Activated T-cell treated with anti-CD3 and anti-CD28 coated beads, Interleukin-2, amount 50 U/mL, for 24 hours (primary cell): ENCODE data around the gene TCF7.
A peak's percentile ranks its signal among the peaks of the same experiment; 100 is the strongest.

Source experiments
- DNase-seq: peaks from one replicate; pipeline ENCODE4 v3.0.0-alpha.2; 2020
- H3K27ac Mint-ChIP-seq: 2 replicates; pipeline ENCODE4 v1.8.0; 2020; ENCODE audit warnings: mild to moderate bottlenecking, mixed read lengths
- H3K27me3 Mint-ChIP-seq: 2 replicates; pipeline ENCODE4 v1.8.0; 2020; ENCODE audit warnings: mixed read lengths
- H3K36me3 Mint-ChIP-seq: 2 replicates; pipeline ENCODE4 v1.8.0; 2020; ENCODE audit warnings: low read depth, mixed read lengths
- H3K4me1 Mint-ChIP-seq: 2 replicates; pipeline ENCODE4 v1.8.0; 2020; ENCODE audit warnings: low read depth, mixed read lengths
- H3K4me3 Mint-ChIP-seq: 2 replicates; pipeline ENCODE4 v1.8.0; 2020; ENCODE audit warnings: mild to moderate bottlenecking, moderate library complexity, mixed read lengths
- H3K9me3 Mint-ChIP-seq: 2 replicates; pipeline ENCODE4 v1.8.0; 2020; ENCODE audit warnings: mixed read lengths

The TCF7 gene

GRCh38 chr5:134084570-134084969, 29.9 kb upstream of the TCF7 start:
- Mint-ChIP-seq H3K36me3 (no peaks in the 10 kb centered on the region), H3K4me1 (peaks cover 84% of the 10 kb centered on the region), H3K27ac (no peak overlapping the region), H3K4me3 (no peak overlapping the region), H3K27me3 (no peaks in the 10 kb centered on the region), H3K9me3 (no peaks in the 10 kb centered on the region)
- no peak for DNase-seq

- Mint-ChIP-seq H3K36me3 (no peaks in the 10 kb centered on the region), H3K27ac (no peak overlapping the region), H3K4me3 (no peak overlapping the region), H3K4me1 (peaks cover 83% of the 10 kb centered on the region), H3K9me3 (no peaks in the 10 kb centered on the region), H3K27me3 (no peaks in the 10 kb centered on the region)
- DNase-seq: peak; percentile 29
These were observed 29.1 kb upstream of the TCF7 start for GRCh38 chr5:134085411-134085810.

- peaks cover 88% of the 10 kb centered on the region for H3K4me1 Mint-ChIP-seq
- H3K27ac Mint-ChIP-seq: peak overlapping the region; percentile 93
These were observed 28.1 kb upstream of the TCF7 start for GRCh38 chr5:134086225-134086942.

GRCh38 chr5:134086943-134087305, 27.6 kb upstream of the TCF7 start:
- peak overlapping the region; percentile 30 for H3K4me3 Mint-ChIP-seq
- H3K4me1 Mint-ChIP-seq: peaks cover 88% of the 10 kb centered on the region
- no peaks in the 10 kb centered on the region for H3K9me3 Mint-ChIP-seq
- peak; percentile 80 for DNase-seq
- H3K27me3 Mint-ChIP-seq: no peaks in the 10 kb centered on the region
- no peaks in the 10 kb centered on the region for H3K36me3 Mint-ChIP-seq
- H3K27ac Mint-ChIP-seq: peak overlapping the region; percentile 93

More at GRCh38 chr5:134086225-134086942, 28.1 kb upstream of the TCF7 start:
- H3K36me3 Mint-ChIP-seq: no peaks in the 10 kb centered on the region
- H3K4me3 Mint-ChIP-seq: peak overlapping the region; percentile 30
- H3K27me3 Mint-ChIP-seq: no peaks in the 10 kb centered on the region
- no peaks in the 10 kb centered on the region for H3K9me3 Mint-ChIP-seq
- DNase-seq: peak; percentile 40

- peaks cover 89% of the 10 kb centered on the region for H3K4me1 Mint-ChIP-seq
- H3K9me3 Mint-ChIP-seq: no peaks in the 10 kb centered on the region
- H3K27ac Mint-ChIP-seq: no peak overlapping the region
- H3K36me3 Mint-ChIP-seq: no peaks in the 10 kb centered on the region
- no peak overlapping the region for H3K4me3 Mint-ChIP-seq
- no peaks in the 10 kb centered on the region for H3K27me3 Mint-ChIP-seq
- DNase-seq: no peak
These were observed 26.2 kb upstream of the TCF7 start for GRCh38 chr5:134088291-134088690.

GRCh38 chr5:134088994-134089560, 25.4 kb upstream of the TCF7 start:
- no peak for DNase-seq
- H3K27me3 Mint-ChIP-seq: no peaks in the 10 kb centered on the region
- H3K9me3 Mint-ChIP-seq: no peaks in the 10 kb centered on the region
- H3K36me3 Mint-ChIP-seq: no peaks in the 10 kb centered on the region
- peaks cover 89% of the 10 kb centered on the region for H3K4me1 Mint-ChIP-seq
- H3K27ac Mint-ChIP-seq: no peak overlapping the region
- H3K4me3 Mint-ChIP-seq: no peak overlapping the region

GRCh38 chr5:134090522-134090921, 24.0 kb upstream of the TCF7 start:
- no peaks in the 10 kb centered on the region for H3K27me3 Mint-ChIP-seq
- H3K27ac Mint-ChIP-seq: peak overlapping the region; percentile 63
- H3K4me3 Mint-ChIP-seq: peak overlapping the region; percentile 10
- DNase-seq: peak; percentile 48
- H3K36me3 Mint-ChIP-seq: no peaks in the 10 kb centered on the region
- H3K9me3 Mint-ChIP-seq: no peaks in the 10 kb centered on the region
- peaks cover 85% of the 10 kb centered on the region for H3K4me1 Mint-ChIP-seq

GRCh38 chr5:134091626-134092121, 22.8 kb upstream of the TCF7 start:
- no peak for DNase-seq
- Mint-ChIP-seq H3K4me1 (peaks cover 87% of the 10 kb centered on the region), H3K4me3 (no peak overlapping the region), H3K36me3 (no peaks in the 10 kb centered on the region), H3K27me3 (no peaks in the 10 kb centered on the region), H3K9me3 (no peaks in the 10 kb centered on the region), H3K27ac (peak overlapping the region; percentile 15)

GRCh38 chr5:134092875-134093274, 21.6 kb upstream of the TCF7 start:
- no peak overlapping the region for H3K27ac Mint-ChIP-seq
- H3K4me3 Mint-ChIP-seq: no peak overlapping the region
- peaks cover 86% of the 10 kb centered on the region for H3K4me1 Mint-ChIP-seq
- no peaks in the 10 kb centered on the region for H3K27me3 Mint-ChIP-seq
- DNase-seq: no peak
- H3K36me3 Mint-ChIP-seq: no peaks in the 10 kb centered on the region
- no peaks in the 10 kb centered on the region for H3K9me3 Mint-ChIP-seq

- Mint-ChIP-seq H3K36me3 (no peaks in the 10 kb centered on the region), H3K27me3 (no peaks in the 10 kb centered on the region), H3K27ac (no peak overlapping the region), H3K4me3 (no peak overlapping the region), H3K9me3 (no peaks in the 10 kb centered on the region), H3K4me1 (peaks cover 84% of the 10 kb centered on the region)
- DNase-seq: no peak
These were observed 21.1 kb upstream of the TCF7 start for GRCh38 chr5:134093351-134093750.

- Mint-ChIP-seq H3K36me3 (no peaks in the 10 kb centered on the region), H3K27ac (no peak overlapping the region), H3K4me3 (no peak overlapping the region), H3K9me3 (no peaks in the 10 kb centered on the region), H3K27me3 (no peaks in the 10 kb centered on the region), H3K4me1 (peaks cover 86% of the 10 kb centered on the region)
- no peak for DNase-seq
These were observed 19.2 kb upstream of the TCF7 start for GRCh38 chr5:134095293-134095692.

GRCh38 chr5:134095887-134096589, 18.4 kb upstream of the TCF7 start:
- peaks cover 86% of the 10 kb centered on the region for H3K4me1 Mint-ChIP-seq
- no peaks in the 10 kb centered on the region for H3K9me3 Mint-ChIP-seq
- H3K36me3 Mint-ChIP-seq: no peaks in the 10 kb centered on the region
- H3K27ac Mint-ChIP-seq: no peak overlapping the region
- no peak overlapping the region for H3K4me3 Mint-ChIP-seq
- DNase-seq: no peak
- H3K27me3 Mint-ChIP-seq: no peaks in the 10 kb centered on the region

GRCh38 chr5:134097211-134097749, 17.2 kb upstream of the TCF7 start:
- Mint-ChIP-seq H3K4me1 (peaks cover 84% of the 10 kb centered on the region), H3K36me3 (no peaks in the 10 kb centered on the region), H3K27me3 (no peaks in the 10 kb centered on the region), H3K9me3 (no peaks in the 10 kb centered on the region), H3K27ac (peak overlapping the region; percentile 72), H3K4me3 (no peak overlapping the region)
- DNase-seq: no peak

- Mint-ChIP-seq H3K4me3 (peak overlapping the region; percentile 62), H3K27me3 (no peaks in the 10 kb centered on the region), H3K36me3 (no peaks in the 10 kb centered on the region), H3K27ac (peak overlapping the region; percentile 94), H3K4me1 (peaks cover 81% of the 10 kb centered on the region), H3K9me3 (no peaks in the 10 kb centered on the region)
- no peak for DNase-seq
These were observed 15.8 kb upstream of the TCF7 start for GRCh38 chr5:134098690-134099089.
